GM12878 (cell line): ENCODE results near the gene ADGRL3. TPM values are rescaled to one million over a fixed set of nuclear protein-coding genes. Genes with fewer than 3 reads are reported as not detected.

Experiments
- ATAC-seq: fragments of 200-7000 bp; cut with Tn5 transposase; 3 replicates; pipeline ENCODE4 v1.9.1; 2020; ENCODE audit warnings: mild to moderate bottlenecking, moderate library complexity
- BruUV-seq: library from RNA; stranded (reverse); fragments of 400-500 nt; replicated peaks from 2 replicates; lab custom pipeline; 2021; lab: Mats Ljungman, UMichigan
- CTCF ChIA-PET: fragments of 300-600 bp; sonication (Branson Sonifier 250); formaldehyde crosslinking; extraction: SDS; loops from one replicate; lab custom pipeline; 2021; ENCODE audit warnings: inconsistent platforms; lab: Yijun Ruan, JAX
- POLR2A ChIA-PET: fragments of 350-600 bp; formaldehyde crosslinking; extraction: SDS; loops from one replicate; lab custom pipeline; 2021; ENCODE audit warnings: inconsistent platforms; lab: Charles Lee
- RAD21 ChIA-PET: fragments of 300-600 bp; sonication (Branson Sonifier 250); formaldehyde crosslinking; loops from one replicate; lab custom pipeline; 2023; ENCODE audit warnings: antibody characterized with exemption; ENCODE audit not compliant: unreplicated experiment; lab: Charles Lee
- SMC1A ChIA-PET: fragments of 300-600 bp; sonication (Branson Sonifier 250); formaldehyde crosslinking; loops from one replicate; lab custom pipeline; 2023; ENCODE audit not compliant: unreplicated experiment, uncharacterized antibody; lab: Charles Lee
- DNase-seq: peaks from one replicate; pipeline ENCODE4 v3.0.0-alpha.2; 2011; ENCODE audit warnings: low read depth, low spot score
- FAIRE-seq: peaks from 3 replicates; lab custom pipeline; 2011; peaks lifted over from hg19 to GRCh38; lab: Jason Lieb, UNC
- H2AFZ ChIP-seq: 2 replicates; pipeline ENCODE4 v1.6.0; 2011; ENCODE audit warnings: low read depth, low read length, control low read depth; ENCODE audit not compliant: control insufficient read depth
- H3K27ac ChIP-seq: 2 replicates; pipeline ENCODE4 v1.5.1; 2011; ENCODE audit warnings: control low read depth; ENCODE audit not compliant: control insufficient read depth, insufficient read depth
- H3K27me3 ChIP-seq, 2 experiments: replicated peaks in 1 of 2; 2 replicates each; pipeline versions ENCODE4 v1.6.0 to v1.6.1; 2011; ENCODE audit warnings: low read length in 1 of 2; ENCODE audit not compliant: control insufficient read depth in 2 of 2, insufficient read depth in 2 of 2
- H3K36me3 ChIP-seq, 2 experiments: 2 replicates each; pipeline ENCODE4 v1.5.1; 2011; ENCODE audit warnings: low read length in 1 of 2; ENCODE audit not compliant: control insufficient read depth in 2 of 2, insufficient read depth in 2 of 2
- H3K4me1 ChIP-seq: 2 replicates; pipeline ENCODE4 v1.6.1; 2011; ENCODE audit warnings: mild to moderate bottlenecking, low read length, moderate library complexity, mixed read lengths; ENCODE audit not compliant: control insufficient read depth, insufficient read depth
- H3K4me2 ChIP-seq: 2 replicates; pipeline ENCODE4 v1.6.0; 2011; ENCODE audit warnings: control low read depth; ENCODE audit not compliant: control insufficient read depth, insufficient read depth
- H3K4me3 ChIP-seq: fragments of 200-600 bp; sonication (generic); 2 replicates; pipeline ENCODE4 v1.5.1; 2016
- H3K79me2 ChIP-seq: 2 replicates; pipeline ENCODE4 v1.6.0; 2011; ENCODE audit warnings: low read length; ENCODE audit not compliant: control insufficient read depth, insufficient read depth
- H3K9ac ChIP-seq: 2 replicates; pipeline ENCODE4 v1.8.0; 2011; ENCODE audit warnings: low read length, control low read depth, mixed read lengths; ENCODE audit not compliant: control insufficient read depth, insufficient read depth
- H3K9me3 ChIP-seq: replicated peaks from 3 replicates; pipeline ENCODE4 v1.5.1; 2011; ENCODE audit warnings: mild to moderate bottlenecking, low read length; ENCODE audit not compliant: control insufficient read depth, insufficient read depth
- H4K20me1 ChIP-seq: 2 replicates; pipeline ENCODE4 v1.6.0; 2011; ENCODE audit not compliant: control insufficient read depth, insufficient read depth
- BACH1 ChIP-seq: fragments of 450-650 bp; IDR thresholded peaks from 2 replicates; pipeline ENCODE4 v1.6.1; 2017; ENCODE audit warnings: mild to moderate bottlenecking, borderline replicate concordance
- BHLHE40 ChIP-seq, 2 experiments: fragments of 450-650 bp in 1 of 2; IDR thresholded peaks; 2 replicates each; pipeline ENCODE4 v1.6.1; 2011 to 2017; ENCODE audit warnings: low read depth in 2 of 2, borderline replicate concordance in 1 of 2, improper control_type of control experiment in 1 of 2, low read length in 1 of 2, mild to moderate bottlenecking in 1 of 2
- CREM ChIP-seq: IDR thresholded peaks from 2 replicates; pipeline ENCODE4 v1.6.1; 2014; ENCODE audit warnings: antibody characterized with exemption, low read depth
- GABPA ChIP-seq: IDR thresholded peaks from 2 replicates; pipeline ENCODE4 v1.6.1; 2014; ENCODE audit warnings: antibody characterized with exemption, low read depth, mild to moderate bottlenecking, inconsistent platforms
- NR2C2 ChIP-seq: IDR thresholded peaks from 2 replicates; pipeline ENCODE4 v1.6.1; 2011; ENCODE audit warnings: borderline replicate concordance, low read depth; ENCODE audit not compliant: control insufficient read depth, insufficient read length
- PML ChIP-seq: IDR thresholded peaks from 2 replicates; pipeline ENCODE4 v1.6.1; 2012; ENCODE audit warnings: low read length, inconsistent platforms
- RAD21 ChIP-seq: IDR thresholded peaks from 2 replicates; pipeline ENCODE4 v1.6.1; 2011; ENCODE audit warnings: mild to moderate bottlenecking, low read depth, low read length, moderate library complexity; ENCODE audit not compliant: insufficient read depth
- SMAD1 ChIP-seq: fragments of 450-650 bp; IDR thresholded peaks from 2 replicates; pipeline ENCODE4 v1.6.1; 2018; ENCODE audit warnings: mild to moderate bottlenecking, low read depth; ENCODE audit not compliant: partially characterized antibody
- SP1 ChIP-seq: IDR thresholded peaks from one replicate; pipeline ENCODE4 v1.6.1; 2011; ENCODE audit warnings: low read depth, low read length
- TBL1XR1 ChIP-seq: IDR thresholded peaks from 2 replicates; pipeline ENCODE4 v1.6.1; 2012; ENCODE audit warnings: low read depth, low read length, improper control_type of control experiment
- WGBS: methylation state at CpG from one replicate; pipeline ENCODE4 v1.1.6; 2016; ENCODE audit warnings: low lambda C conversion rate; ENCODE audit not compliant: insufficient replicate concordance, insufficient coverage; ENCODE audit errors: missing lambda C conversion rate; 5-methylcytosine and 5-hydroxymethylcytosine counted together
- in situ Hi-C: fragments of 300-500 bp; cut with MboI; formaldehyde crosslinking; loops from 9 replicates; pipeline ENCODE4 v1.14.3; 2018; ENCODE audit warnings: mixed read lengths
- intact Hi-C: fragments of 100-400 bp; cut with micrococcal nuclease; formaldehyde crosslinking; loops from one replicate; pipeline ENCODE4 v1.14.2; 2022; ENCODE audit not compliant: unreplicated experiment
- polyA plus RNA-seq, 11 experiments: library from polyadenylated mRNA; depleted of rRNA in 4 of 11; unstranded in 6 of 11; stranded (reverse) in 5 of 11; fragments of >200 nt; fragmentation: Nextera tagmentation in 4 of 11; fragmentation: Illumina TruSeq in 1 of 11; extraction: Ambion mirVana in 4 of 11; extraction: Trizol in 1 of 11; gene quantifications; 1 replicate in 1 of 11; 2 replicates in 10 of 11; pipeline versions ENCODE4 v1.2.1 to v1.2.3, GENCODE V29; 2011 to 2016; ENCODE audit warnings: inconsistent platforms in 2 of 11, missing spikeins in 2 of 11, low read depth in 1 of 11
- total RNA-seq, 4 experiments: library from RNA; depleted of rRNA in 3 of 4; stranded (reverse); fragments of >200 nt in 3 of 4; fragmentation: Illumina TruSeq in 1 of 4; extraction: Trizol in 1 of 4; gene quantifications; 2 replicates each; pipeline versions ENCODE4 v1.2.1 to v1.2.3, GENCODE V29; 2013 to 2021
- TF ChIP-seq, protein P1 (sequence below): IDR thresholded peaks from 2 replicates; pipeline ENCODE4 v1.6.1; 2011; ENCODE audit warnings: borderline replicate concordance, low read depth, mild to moderate bottlenecking, moderate library complexity, mixed read lengths, low read length; ENCODE audit not compliant: insufficient read depth; ENCODE audit errors: extremely low read length
- TF ChIP-seq, protein P2 (sequence below): fragments of 150-350 bp; IDR thresholded peaks from 2 replicates; pipeline ENCODE4 v1.6.1; 2014; ENCODE audit warnings: mild to moderate bottlenecking, low read depth, low read length
- TF ChIP-seq, protein P3 (sequence below): IDR thresholded peaks from 2 replicates; pipeline ENCODE4 v1.6.1; 2012; ENCODE audit warnings: improper control_type of control experiment, low read depth, low read length; ENCODE audit not compliant: insufficient replicate concordance
- TF ChIP-seq, protein P4 (sequence below), 3 experiments: IDR thresholded peaks in 2 of 3; conservative IDR thresholded peaks in 1 of 3; 2 replicates each; pipeline ENCODE4 v1.5.1; 2011; ENCODE audit warnings: low read depth in 3 of 3, low read length in 3 of 3, mild to moderate bottlenecking in 3 of 3, control low read depth in 2 of 3, moderate library complexity in 2 of 3, inconsistent platforms in 1 of 3, mixed read lengths in 1 of 3; ENCODE audit not compliant: control insufficient read depth in 2 of 3, insufficient read depth in 1 of 3; ENCODE audit errors: extremely low read depth in 1 of 3

Gene ADGRL3
- total and polyA plus RNA-seq, 10 of the 15 experiments (the other 5 are each of a cell fraction or from before 2014, with no cell fraction given), result 1.1 TPM; not detected in 9

DNA sequence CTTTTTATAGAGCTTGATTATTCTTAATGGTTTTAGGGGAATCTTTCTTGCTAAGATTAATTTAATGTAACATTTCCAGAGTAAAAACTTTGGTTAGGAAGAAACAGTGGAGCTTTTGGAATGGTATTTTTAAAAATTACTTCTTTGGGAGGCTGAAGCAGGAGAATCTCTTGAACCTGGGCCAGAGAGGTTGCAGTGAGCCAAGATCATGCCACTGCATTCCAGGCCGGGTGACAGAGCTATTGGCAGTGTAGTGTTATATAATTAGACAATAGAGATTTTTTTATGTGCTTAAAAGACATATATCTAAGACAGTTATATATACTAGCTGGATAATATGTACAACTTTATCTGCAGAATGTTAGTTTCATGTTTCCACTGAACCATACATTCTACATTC is 585.6 kb downstream of the ADGRL3 start:
- H3K4me2 ChIP-seq, result no peak overlapping the region
- DNase-seq (no peak), ATAC-seq (no peak), FAIRE-seq (no peak)
- H3K4me3 ChIP-seq, result no peak overlapping the region
- H3K79me2 ChIP-seq, result no peaks in the 10 kb centered on the region
- no peak overlapping the region for H2AFZ ChIP-seq
- no peaks in the 10 kb centered on the region for H3K4me1 ChIP-seq
- no peaks in the 10 kb centered on the region for H4K20me1 ChIP-seq
- no peaks in the 10 kb centered on the region for H3K36me3 ChIP-seq
- ChIA-PET CTCF (interaction anchor here (0.5 to 1.1 kb wide), 2 partner anchors 10 to 23 kb away, joined by 5 read pairs; no protein-coding TSS in a partner anchor), POLR2A (no interaction called here), SMC1A (interaction anchor here (0.6 to 1.5 kb wide), 5 partner anchors 9 to 149 kb away, joined by 3 read pairs; no protein-coding TSS in a partner anchor)
- H3K27me3 ChIP-seq, result no peaks in the 10 kb centered on the region
- no peaks in the 10 kb centered on the region for H3K9me3 ChIP-seq
- in situ Hi-C loops, result no loop called here
- no TSS peak for BruUV-seq
- WGBS, result 0% methylated on average over 1 of the region's 1 CpG
- no peak overlapping the region for H3K9ac ChIP-seq
- H3K27ac ChIP-seq, result no peak overlapping the region
- TF ChIP-seq, protein P1, sequence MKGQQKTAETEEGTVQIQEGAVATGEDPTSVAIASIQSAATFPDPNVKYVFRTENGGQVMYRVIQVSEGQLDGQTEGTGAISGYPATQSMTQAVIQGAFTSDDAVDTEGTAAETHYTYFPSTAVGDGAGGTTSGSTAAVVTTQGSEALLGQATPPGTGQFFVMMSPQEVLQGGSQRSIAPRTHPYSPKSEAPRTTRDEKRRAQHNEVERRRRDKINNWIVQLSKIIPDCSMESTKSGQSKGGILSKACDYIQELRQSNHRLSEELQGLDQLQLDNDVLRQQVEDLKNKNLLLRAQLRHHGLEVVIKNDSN, result no peak
- no peak for TF ChIP-seq BACH1
- no peak for TF ChIP-seq SP1
- TF ChIP-seq NR2C2, result no peak
- TF ChIP-seq, protein P2, sequence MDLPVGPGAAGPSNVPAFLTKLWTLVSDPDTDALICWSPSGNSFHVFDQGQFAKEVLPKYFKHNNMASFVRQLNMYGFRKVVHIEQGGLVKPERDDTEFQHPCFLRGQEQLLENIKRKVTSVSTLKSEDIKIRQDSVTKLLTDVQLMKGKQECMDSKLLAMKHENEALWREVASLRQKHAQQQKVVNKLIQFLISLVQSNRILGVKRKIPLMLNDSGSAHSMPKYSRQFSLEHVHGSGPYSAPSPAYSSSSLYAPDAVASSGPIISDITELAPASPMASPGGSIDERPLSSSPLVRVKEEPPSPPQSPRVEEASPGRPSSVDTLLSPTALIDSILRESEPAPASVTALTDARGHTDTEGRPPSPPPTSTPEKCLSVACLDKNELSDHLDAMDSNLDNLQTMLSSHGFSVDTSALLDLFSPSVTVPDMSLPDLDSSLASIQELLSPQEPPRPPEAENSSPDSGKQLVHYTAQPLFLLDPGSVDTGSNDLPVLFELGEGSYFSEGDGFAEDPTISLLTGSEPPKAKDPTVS, result no peak
- TF ChIP-seq, protein P3, sequence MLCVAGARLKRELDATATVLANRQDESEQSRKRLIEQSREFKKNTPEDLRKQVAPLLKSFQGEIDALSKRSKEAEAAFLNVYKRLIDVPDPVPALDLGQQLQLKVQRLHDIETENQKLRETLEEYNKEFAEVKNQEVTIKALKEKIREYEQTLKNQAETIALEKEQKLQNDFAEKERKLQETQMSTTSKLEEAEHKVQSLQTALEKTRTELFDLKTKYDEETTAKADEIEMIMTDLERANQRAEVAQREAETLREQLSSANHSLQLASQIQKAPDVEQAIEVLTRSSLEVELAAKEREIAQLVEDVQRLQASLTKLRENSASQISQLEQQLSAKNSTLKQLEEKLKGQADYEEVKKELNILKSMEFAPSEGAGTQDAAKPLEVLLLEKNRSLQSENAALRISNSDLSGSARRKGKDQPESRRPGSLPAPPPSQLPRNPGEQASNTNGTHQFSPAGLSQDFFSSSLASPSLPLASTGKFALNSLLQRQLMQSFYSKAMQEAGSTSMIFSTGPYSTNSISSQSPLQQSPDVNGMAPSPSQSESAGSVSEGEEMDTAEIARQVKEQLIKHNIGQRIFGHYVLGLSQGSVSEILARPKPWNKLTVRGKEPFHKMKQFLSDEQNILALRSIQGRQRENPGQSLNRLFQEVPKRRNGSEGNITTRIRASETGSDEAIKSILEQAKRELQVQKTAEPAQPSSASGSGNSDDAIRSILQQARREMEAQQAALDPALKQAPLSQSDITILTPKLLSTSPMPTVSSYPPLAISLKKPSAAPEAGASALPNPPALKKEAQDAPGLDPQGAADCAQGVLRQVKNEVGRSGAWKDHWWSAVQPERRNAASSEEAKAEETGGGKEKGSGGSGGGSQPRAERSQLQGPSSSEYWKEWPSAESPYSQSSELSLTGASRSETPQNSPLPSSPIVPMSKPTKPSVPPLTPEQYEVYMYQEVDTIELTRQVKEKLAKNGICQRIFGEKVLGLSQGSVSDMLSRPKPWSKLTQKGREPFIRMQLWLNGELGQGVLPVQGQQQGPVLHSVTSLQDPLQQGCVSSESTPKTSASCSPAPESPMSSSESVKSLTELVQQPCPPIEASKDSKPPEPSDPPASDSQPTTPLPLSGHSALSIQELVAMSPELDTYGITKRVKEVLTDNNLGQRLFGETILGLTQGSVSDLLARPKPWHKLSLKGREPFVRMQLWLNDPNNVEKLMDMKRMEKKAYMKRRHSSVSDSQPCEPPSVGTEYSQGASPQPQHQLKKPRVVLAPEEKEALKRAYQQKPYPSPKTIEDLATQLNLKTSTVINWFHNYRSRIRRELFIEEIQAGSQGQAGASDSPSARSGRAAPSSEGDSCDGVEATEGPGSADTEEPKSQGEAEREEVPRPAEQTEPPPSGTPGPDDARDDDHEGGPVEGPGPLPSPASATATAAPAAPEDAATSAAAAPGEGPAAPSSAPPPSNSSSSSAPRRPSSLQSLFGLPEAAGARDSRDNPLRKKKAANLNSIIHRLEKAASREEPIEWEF, result no peak
- TF ChIP-seq, protein P4, sequence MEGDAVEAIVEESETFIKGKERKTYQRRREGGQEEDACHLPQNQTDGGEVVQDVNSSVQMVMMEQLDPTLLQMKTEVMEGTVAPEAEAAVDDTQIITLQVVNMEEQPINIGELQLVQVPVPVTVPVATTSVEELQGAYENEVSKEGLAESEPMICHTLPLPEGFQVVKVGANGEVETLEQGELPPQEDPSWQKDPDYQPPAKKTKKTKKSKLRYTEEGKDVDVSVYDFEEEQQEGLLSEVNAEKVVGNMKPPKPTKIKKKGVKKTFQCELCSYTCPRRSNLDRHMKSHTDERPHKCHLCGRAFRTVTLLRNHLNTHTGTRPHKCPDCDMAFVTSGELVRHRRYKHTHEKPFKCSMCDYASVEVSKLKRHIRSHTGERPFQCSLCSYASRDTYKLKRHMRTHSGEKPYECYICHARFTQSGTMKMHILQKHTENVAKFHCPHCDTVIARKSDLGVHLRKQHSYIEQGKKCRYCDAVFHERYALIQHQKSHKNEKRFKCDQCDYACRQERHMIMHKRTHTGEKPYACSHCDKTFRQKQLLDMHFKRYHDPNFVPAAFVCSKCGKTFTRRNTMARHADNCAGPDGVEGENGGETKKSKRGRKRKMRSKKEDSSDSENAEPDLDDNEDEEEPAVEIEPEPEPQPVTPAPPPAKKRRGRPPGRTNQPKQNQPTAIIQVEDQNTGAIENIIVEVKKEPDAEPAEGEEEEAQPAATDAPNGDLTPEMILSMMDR (IDR thresholded peaks at IDR 0.05 in 2 of 3, conservative IDR thresholded peaks at IDR 0.05 in 1 of 3; ENCODE audit: control insufficient read depth in 2 of 3, extremely low read depth in 1 of 3, insufficient read depth in 1 of 3, low read depth in 3 of 3, low read length in 3 of 3), result no peak
- TF ChIP-seq RAD21, result no peak
- no peak for TF ChIP-seq TBL1XR1
- TF ChIP-seq BHLHE40 (IDR thresholded peaks at IDR 0.05; ENCODE audit: borderline replicate concordance in 1 of 2, low read depth in 2 of 2, low read length in 1 of 2), result no peak
- TF ChIP-seq CREM, result no peak
- no peak for TF ChIP-seq SMAD1
- no peak for TF ChIP-seq GABPA
- TF ChIP-seq PML, result no peak
- TF ChIP-seq, all 136 proteins: peak for 0
- RAD21 ChIA-PET, result interaction anchor here (1.0 kb wide), 1 partner anchor 11 kb away, joined by 3 read pairs; no protein-coding TSS in a partner anchor
- intact Hi-C loops, result no loop called here
